GM12865 (cell line): ENCODE results near the gene GDF7.

Experiments used
- DNase-seq: peaks from one replicate; pipeline ENCODE4 v3.0.0; 2010; ENCODE audit warnings: low read depth
- H3K4me3 ChIP-seq: 2 replicates; pipeline ENCODE4 v1.5.1; 2011; ENCODE audit warnings: mild to moderate bottlenecking, low read depth, low read length, control low read depth
- TF ChIP-seq, protein P1 (sequence below): IDR thresholded peaks from 2 replicates; pipeline ENCODE4 v1.5.1; 2011; ENCODE audit warnings: low read length, control low read depth, low read depth, inconsistent platforms; ENCODE audit not compliant: insufficient read depth; ENCODE audit errors: missing control alignments

The GDF7 gene

DNA sequence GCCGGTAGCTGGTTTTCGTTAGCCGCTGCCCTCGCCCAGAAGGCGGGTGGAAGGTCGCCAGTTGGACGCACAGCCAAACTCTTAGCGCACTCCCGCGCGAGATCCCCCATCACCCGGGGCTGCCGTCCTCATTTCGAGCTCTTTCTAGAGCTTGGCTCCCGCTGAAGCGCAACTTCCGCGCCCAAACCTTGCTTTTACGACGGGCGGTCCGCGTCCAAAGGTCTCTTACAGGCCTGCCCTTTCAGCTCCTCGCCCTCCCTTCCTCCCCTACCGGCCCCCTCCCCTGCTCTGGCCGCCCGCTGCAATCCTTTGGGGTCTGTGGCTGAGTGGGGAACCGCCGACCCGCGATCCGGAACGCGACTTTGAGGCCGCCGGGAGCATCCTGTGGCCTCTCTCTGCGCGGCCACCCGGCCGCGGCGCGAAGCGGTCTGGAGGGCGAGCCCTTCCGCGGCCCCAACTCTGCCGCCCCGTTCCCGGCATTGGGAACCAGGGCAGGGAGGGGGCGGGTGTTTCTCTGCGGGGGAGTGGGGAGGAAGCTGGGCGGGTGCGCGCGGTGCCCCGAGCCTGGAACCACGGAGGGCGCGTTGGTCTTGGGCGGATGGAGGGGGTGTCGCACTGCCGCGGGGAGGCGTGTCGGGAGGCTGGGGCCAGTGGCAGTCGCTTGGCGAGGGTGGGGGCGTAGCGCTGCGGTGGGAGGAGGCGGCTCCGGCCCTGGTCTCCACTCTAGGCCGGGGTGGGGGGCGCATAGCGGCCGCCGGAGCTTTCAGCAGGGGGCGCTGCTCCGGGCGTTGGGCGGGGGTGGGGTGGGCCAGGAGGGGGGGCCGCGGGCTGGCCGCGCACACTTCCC lies at the start of gene GDF7:
TSS of gene GDF7 (plus strand) at position 841 of the 847 bp plus-strand sequence. CDS start 96 bp downstream, outside the sequence.
- H3K4me3 ChIP-seq: peak within 1 kb of the TSS; percentile 27
- no peak for DNase-seq
- TF ChIP-seq, protein P1, sequence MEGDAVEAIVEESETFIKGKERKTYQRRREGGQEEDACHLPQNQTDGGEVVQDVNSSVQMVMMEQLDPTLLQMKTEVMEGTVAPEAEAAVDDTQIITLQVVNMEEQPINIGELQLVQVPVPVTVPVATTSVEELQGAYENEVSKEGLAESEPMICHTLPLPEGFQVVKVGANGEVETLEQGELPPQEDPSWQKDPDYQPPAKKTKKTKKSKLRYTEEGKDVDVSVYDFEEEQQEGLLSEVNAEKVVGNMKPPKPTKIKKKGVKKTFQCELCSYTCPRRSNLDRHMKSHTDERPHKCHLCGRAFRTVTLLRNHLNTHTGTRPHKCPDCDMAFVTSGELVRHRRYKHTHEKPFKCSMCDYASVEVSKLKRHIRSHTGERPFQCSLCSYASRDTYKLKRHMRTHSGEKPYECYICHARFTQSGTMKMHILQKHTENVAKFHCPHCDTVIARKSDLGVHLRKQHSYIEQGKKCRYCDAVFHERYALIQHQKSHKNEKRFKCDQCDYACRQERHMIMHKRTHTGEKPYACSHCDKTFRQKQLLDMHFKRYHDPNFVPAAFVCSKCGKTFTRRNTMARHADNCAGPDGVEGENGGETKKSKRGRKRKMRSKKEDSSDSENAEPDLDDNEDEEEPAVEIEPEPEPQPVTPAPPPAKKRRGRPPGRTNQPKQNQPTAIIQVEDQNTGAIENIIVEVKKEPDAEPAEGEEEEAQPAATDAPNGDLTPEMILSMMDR: peak; percentile 27

DNA sequence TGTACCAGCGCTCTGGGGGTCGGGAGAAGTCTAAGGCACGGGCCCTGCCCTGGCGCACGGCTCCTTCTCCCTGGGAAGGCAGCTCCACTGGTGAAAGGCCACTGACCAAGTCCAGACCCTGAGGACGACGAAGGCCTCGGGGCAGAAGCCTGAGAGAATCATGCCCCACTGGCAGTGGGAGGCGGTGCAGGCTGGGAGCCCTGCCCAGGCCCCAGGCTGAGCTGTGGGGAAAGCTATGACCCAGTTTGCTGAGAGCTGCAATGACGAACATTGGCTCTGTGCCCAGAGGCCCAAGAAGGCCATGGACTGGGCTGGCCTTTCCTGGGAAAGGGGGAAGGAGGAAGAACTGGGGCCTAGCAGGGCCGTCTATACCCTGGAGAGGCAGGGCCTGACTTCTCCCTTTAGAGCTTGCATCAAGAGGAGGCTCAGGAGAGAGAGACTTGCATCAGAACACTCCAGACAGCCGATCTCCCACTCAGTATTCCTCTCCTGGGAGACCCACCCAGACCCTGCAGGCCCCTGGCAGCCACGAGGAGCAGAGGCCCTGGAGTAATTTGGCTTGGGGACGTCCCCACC lies 49.0 kb upstream of the GDF7 start:
- H3K4me3 ChIP-seq: no peak overlapping the region
- TF ChIP-seq, protein P1: peak; percentile 17
- no peak for DNase-seq

- TF ChIP-seq, protein P1: no peak
- no peak overlapping the region for H3K4me3 ChIP-seq
- DNase-seq: no peak
Observed at GRCh38 chr2:20618468-20618885, 48.5 kb upstream of the GDF7 start.

GRCh38 chr2:20618886-20619521 lies 47.9 kb upstream of the GDF7 start:
- TF ChIP-seq, protein P1: no peak
- DNase-seq: no peak
- no peak overlapping the region for H3K4me3 ChIP-seq

- no peak overlapping the region for H3K4me3 ChIP-seq
- DNase-seq: no peak
- TF ChIP-seq, protein P1: no peak
Observed at GRCh38 chr2:20619624-20620024, 47.3 kb upstream of the GDF7 start.

DNA sequence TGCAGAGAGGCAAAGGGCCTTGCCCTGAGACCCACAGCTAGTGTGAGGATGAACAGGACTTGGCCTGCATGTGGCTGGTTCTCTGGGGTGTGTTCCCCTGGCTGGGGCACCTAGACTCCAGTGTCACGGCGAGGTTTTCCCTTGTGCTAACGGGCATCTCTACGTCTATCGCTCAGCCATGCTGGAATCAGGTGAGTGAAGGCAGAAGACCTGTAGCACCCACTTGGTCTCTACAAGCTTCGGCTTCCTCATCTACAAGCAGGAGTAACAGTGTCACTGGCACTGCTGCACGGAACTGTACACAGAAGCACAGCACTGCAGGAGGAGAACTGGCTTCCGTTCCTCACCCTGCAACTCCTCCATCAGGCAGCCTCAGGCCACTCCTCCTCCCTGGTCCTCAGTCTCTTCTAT lies 46.7 kb upstream of the GDF7 start:
- TF ChIP-seq, protein P1: no peak
- H3K4me3 ChIP-seq: no peak overlapping the region
- no peak for DNase-seq
